Esophagus muscularis mucosa (tissue), 4 donors: ENCODE data around the gene ZNF322. TPM values are rescaled to one million over a fixed set of nuclear protein-coding genes. Genes with fewer than 3 reads are reported as not detected.

Experiments
- DNase-seq: peaks from one replicate; pipeline ENCODE4 v3.0.0-alpha.2; 2017; ENCODE audit errors: extremely low spot score
- H3K27ac ChIP-seq, 4 donors: fragments of 200-600 bp; sonication (generic); replicated peaks in 1 of 4; 1 replicate in 3 of 4; 2 replicates in 1 of 4; pipeline ENCODE4 v1.5.1; 2016 to 2019; ENCODE audit warnings: mild to moderate bottlenecking in 1 of 4
- H3K27me3 ChIP-seq, 4 donors: fragments of 200-600 bp; sonication (generic); one replicate each; pipeline versions ENCODE4 v1.5.1 to v1.6.0; 2016 to 2019
- H3K36me3 ChIP-seq, 4 donors: fragments of 200-600 bp; sonication (generic); one replicate each; pipeline ENCODE4 v1.5.1; 2016 to 2019
- H3K4me1 ChIP-seq, 4 donors: fragments of 200-600 bp; sonication (generic); one replicate each; pipeline ENCODE4 v1.5.1; 2016 to 2019
- H3K4me3 ChIP-seq, 4 donors: fragments of 200-600 bp; sonication (generic); 1 replicate in 2 of 4; 2 replicates in 2 of 4; pipeline ENCODE4 v1.5.1; 2016 to 2019; ENCODE audit warnings: mild to moderate bottlenecking in 4 of 4, moderate library complexity in 1 of 4
- H3K9me3 ChIP-seq, 4 donors: fragments of 200-600 bp; sonication (generic); 1 replicate in 3 of 4; 2 replicates in 1 of 4; pipeline ENCODE4 v1.5.1; 2016 to 2019
- EP300 ChIP-seq: sonication (generic); formaldehyde crosslinking; IDR thresholded peaks from one replicate; pipeline ENCODE4 v1.6.1; 2017; ENCODE audit warnings: antibody characterized with exemption
- POLR2A ChIP-seq: fragments of 450-650 bp; IDR thresholded peaks from one replicate; pipeline ENCODE4 v1.6.1; 2017; ENCODE audit warnings: antibody characterized with exemption, moderate library complexity, mild to moderate bottlenecking, low read depth
- POLR2AphosphoS5 ChIP-seq, 2 donors: sonication (generic); formaldehyde crosslinking; IDR thresholded peaks; one replicate each; pipeline ENCODE4 v1.6.1; 2017; ENCODE audit warnings: antibody characterized with exemption in 2 of 2
- WGBS: methylation state at CpG from one replicate; pipeline ENCODE4 v1.1.5; 2018; 5-methylcytosine and 5-hydroxymethylcytosine counted together
- intact Hi-C: fragments of 100-400 bp; cut with DNase I; formaldehyde crosslinking; loops from one replicate; pipeline ENCODE4 v1.15.1; 2023
- total RNA-seq, 4 donors: library from RNA; depleted of rRNA; stranded (reverse); fragments of >200 nt; gene quantifications; one replicate each; pipeline versions ENCODE4 v1.1.0 to v1.2.1, GENCODE V29; 2016
- TF ChIP-seq, protein P1 (sequence below), 3 experiments: fragments of 200-600 bp in 2 of 3; fragments of 450-650 bp in 1 of 3; sonication (generic) in 2 of 3; IDR thresholded peaks; one replicate each; pipeline ENCODE4 v1.5.1; 2017 to 2019; ENCODE audit warnings: antibody characterized with exemption in 3 of 3, mild to moderate bottlenecking in 2 of 3, moderate library complexity in 1 of 3

Gene ZNF322
- total RNA-seq, 4 donors from 2014 or later, result 14.7 to 22.9 (median 17.4) TPM

DNA sequence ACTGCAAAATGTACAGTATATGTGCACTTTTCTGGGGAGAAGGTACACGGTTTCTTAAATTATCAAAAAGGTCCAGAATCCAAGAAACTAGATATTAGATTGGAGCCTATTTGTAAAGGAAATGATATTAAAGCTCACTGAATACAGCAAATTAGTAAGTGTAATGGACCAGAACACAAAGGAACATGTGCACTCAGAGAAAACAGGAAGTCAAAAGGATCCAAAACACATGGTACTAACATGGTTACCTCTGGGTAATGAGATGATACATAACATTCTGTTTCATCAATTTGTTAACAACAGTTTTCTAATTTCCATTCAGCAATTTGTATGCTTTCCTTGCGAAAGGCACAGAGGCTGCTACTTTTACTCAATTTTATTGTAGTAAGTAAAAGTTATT lies 18.7 kb downstream of the ZNF322 start:
- Histone ChIP-seq H3K4me1 (no peaks in the 10 kb centered on the region), H3K4me3 (no peak overlapping the region), H3K36me3 (peaks cover 28 to 62% (median 45%) of the 10 kb centered on the region in 4 donors), H3K9me3 (peaks cover 0 to 4% (median 0%) of the 10 kb centered on the region in 4 donors), H3K27ac (no peak overlapping the region), H3K27me3 (no peaks in the 10 kb centered on the region)
- 94% methylated on average over 2 of the region's 2 CpGs for WGBS
- no peak for DNase-seq
- intact Hi-C loops, result no loop called here
- no peak for TF ChIP-seq EP300
- TF ChIP-seq, protein P1, sequence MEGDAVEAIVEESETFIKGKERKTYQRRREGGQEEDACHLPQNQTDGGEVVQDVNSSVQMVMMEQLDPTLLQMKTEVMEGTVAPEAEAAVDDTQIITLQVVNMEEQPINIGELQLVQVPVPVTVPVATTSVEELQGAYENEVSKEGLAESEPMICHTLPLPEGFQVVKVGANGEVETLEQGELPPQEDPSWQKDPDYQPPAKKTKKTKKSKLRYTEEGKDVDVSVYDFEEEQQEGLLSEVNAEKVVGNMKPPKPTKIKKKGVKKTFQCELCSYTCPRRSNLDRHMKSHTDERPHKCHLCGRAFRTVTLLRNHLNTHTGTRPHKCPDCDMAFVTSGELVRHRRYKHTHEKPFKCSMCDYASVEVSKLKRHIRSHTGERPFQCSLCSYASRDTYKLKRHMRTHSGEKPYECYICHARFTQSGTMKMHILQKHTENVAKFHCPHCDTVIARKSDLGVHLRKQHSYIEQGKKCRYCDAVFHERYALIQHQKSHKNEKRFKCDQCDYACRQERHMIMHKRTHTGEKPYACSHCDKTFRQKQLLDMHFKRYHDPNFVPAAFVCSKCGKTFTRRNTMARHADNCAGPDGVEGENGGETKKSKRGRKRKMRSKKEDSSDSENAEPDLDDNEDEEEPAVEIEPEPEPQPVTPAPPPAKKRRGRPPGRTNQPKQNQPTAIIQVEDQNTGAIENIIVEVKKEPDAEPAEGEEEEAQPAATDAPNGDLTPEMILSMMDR (IDR thresholded peaks at IDR 0.05), result no peak
- TF ChIP-seq POLR2AphosphoS5 (IDR thresholded peaks at IDR 0.05), result no peak
- no peak for TF ChIP-seq POLR2A

DNA sequence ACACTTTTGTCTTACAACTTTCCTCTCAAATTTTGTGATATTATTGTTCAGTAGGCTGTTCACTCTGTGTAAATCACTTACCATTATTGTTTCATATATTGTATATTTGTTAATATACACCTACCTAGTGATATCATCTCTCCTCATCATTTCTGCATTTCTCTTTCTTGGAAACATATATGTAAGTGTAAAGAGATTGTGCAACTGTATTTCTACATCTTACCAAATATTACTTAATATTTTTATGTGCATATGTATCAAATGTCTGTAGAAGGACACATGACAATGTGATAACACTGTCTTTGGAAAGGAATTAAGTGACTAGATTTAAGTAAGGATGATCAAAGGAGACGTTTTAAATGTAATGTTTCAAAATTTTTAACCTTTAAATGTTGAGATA lies 30.2 kb downstream of the ZNF322 start:
- Histone ChIP-seq H3K4me3 (no peak overlapping the region), H3K4me1 (no peaks in the 10 kb centered on the region), H3K27me3 (no peaks in the 10 kb centered on the region), H3K27ac (no peak overlapping the region), H3K36me3 (peaks cover 0 to 13% (median 5%) of the 10 kb centered on the region in 4 donors), H3K9me3 (no peaks in the 10 kb centered on the region)
- WGBS, result 53% methylated on average over 1 of the region's 1 CpG
- DNase-seq, result no peak
- TF ChIP-seq EP300 (no peak), POLR2A (no peak), POLR2AphosphoS5 (IDR thresholded peaks at IDR 0.05) (no peak)
- TF ChIP-seq, protein P1 (IDR thresholded peaks at IDR 0.05), result no peak
- intact Hi-C loops, result no loop called here

GRCh38 chr6:26627843-26628242 lies 31.7 kb downstream of the ZNF322 start:
- no peaks in the 10 kb centered on the region for H3K4me1 ChIP-seq
- H3K9me3 ChIP-seq, result no peaks in the 10 kb centered on the region
- H3K27ac ChIP-seq, result no peak overlapping the region
- intact Hi-C loops, result no loop called here
- TF ChIP-seq, protein P1 (IDR thresholded peaks at IDR 0.05), result no peak
- TF ChIP-seq EP300, result no peak
- TF ChIP-seq POLR2A, result no peak
- no peak for TF ChIP-seq POLR2AphosphoS5 (IDR thresholded peaks at IDR 0.05)
- H3K27me3 ChIP-seq, result no peaks in the 10 kb centered on the region
- WGBS, result 79% methylated on average over 7 of the region's 7 CpGs
- no peak overlapping the region for H3K4me3 ChIP-seq
- no peak for DNase-seq
- H3K36me3 ChIP-seq, result no peaks in the 10 kb centered on the region

DNA sequence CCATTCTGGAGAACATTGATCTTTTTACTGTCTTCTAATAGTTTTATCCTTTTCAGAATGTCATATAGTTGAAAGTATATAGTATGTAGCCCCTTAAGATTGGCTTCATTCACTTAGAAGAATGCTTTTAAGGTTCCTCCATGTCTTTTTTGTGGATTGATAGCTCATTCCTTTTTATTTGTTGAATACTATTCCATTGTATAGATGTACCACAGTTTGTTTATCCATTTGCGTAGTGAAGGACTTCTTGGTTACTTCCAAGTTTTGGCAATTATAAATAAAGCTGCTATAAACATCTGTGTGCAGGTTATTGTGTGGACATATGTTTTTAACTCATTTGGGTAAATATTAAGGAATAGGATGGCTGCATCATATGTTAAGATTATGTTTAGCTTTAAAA lies 35.0 kb downstream of the ZNF322 start:
- intact Hi-C loops, result no loop called here
- H3K27ac ChIP-seq, result no peak overlapping the region
- 75% methylated on average over 1 of the region's 1 CpG for WGBS
- no peaks in the 10 kb centered on the region for H3K36me3 ChIP-seq
- H3K4me3 ChIP-seq, result no peak overlapping the region
- H3K4me1 ChIP-seq, result no peaks in the 10 kb centered on the region
- no peak for DNase-seq
- no peaks in the 10 kb centered on the region for H3K9me3 ChIP-seq
- no peak for TF ChIP-seq POLR2A
- TF ChIP-seq POLR2AphosphoS5 (IDR thresholded peaks at IDR 0.05), result no peak
- TF ChIP-seq, protein P1 (IDR thresholded peaks at IDR 0.05), result no peak
- TF ChIP-seq EP300, result no peak
- H3K27me3 ChIP-seq, result no peaks in the 10 kb centered on the region

DNA sequence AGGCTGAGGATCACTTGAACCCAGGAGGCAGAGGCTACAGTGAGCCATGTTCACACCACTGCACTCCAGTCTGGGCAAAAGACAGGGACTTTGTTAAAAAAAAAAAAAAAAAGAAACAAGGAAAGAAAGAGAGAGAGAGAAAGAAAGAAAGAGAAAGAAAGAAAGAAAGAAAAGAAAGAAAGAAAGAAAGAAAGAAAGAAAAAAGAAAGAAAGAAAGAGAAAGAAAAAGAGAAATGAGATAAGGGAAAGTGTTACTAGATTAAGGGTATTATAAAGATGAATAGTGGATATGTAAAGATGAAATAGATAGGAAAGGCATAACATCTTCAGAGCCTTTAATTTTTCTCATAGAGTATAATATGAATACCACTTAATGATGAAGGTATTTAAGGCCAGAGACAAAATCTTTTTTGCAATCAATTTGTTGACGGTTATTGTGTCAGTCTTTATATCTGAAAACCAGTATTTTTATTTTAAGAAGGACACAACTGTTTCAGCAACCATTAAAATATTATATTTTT lies 36.1 kb downstream of the ZNF322 start:
- intact Hi-C loops, result no loop called here
- Histone ChIP-seq H3K4me3 (no peak overlapping the region), H3K9me3 (no peaks in the 10 kb centered on the region), H3K27ac (no peak overlapping the region), H3K36me3 (no peaks in the 10 kb centered on the region), H3K4me1 (no peaks in the 10 kb centered on the region), H3K27me3 (peaks cover 0 to 3% (median 0%) of the 10 kb centered on the region in 4 donors)
- 2% methylated on average over 1 of the region's 1 CpG for WGBS
- no peak for DNase-seq
- TF ChIP-seq, protein P1 (IDR thresholded peaks at IDR 0.05), result no peak
- TF ChIP-seq POLR2A (no peak), EP300 (no peak), POLR2AphosphoS5 (IDR thresholded peaks at IDR 0.05) (no peak)
